SU-DHL-6 (cell line): ENCODE results near the gene ZWILCH.

Source experiments
- H2AFZ ChIP-seq: fragments of 200-600 bp; sonication (generic); 2 replicates; pipeline ENCODE4 v1.6.1; 2014; ENCODE audit warnings: low read depth, mild to moderate bottlenecking, moderate library complexity, mixed read lengths, antibody characterized with exemption, low read length; ENCODE audit not compliant: severe bottlenecking
- H3F3A ChIP-seq: fragments of 200-600 bp; shearing (Covaris generic); 2 replicates; pipeline ENCODE4 v1.6.0; 2016; ENCODE audit warnings: antibody characterized with exemption, mild to moderate bottlenecking; ENCODE audit not compliant: insufficient read depth
- H3K27ac ChIP-seq: fragments of 200-600 bp; sonication (generic); 2 replicates; pipeline ENCODE4 v1.5.1; 2016; ENCODE audit warnings: low read depth, mild to moderate bottlenecking, low read length, moderate library complexity, mixed read lengths
- H3K27me3 ChIP-seq: fragments of 200-600 bp; sonication (generic), shearing (Covaris generic); 2 replicates; pipeline ENCODE4 v1.6.0; 2014; ENCODE audit warnings: mild to moderate bottlenecking, low read length
- H3K36me3 ChIP-seq: fragments of 200-600 bp; sonication (generic); 2 replicates; pipeline ENCODE4 v1.6.1; 2014; ENCODE audit warnings: mild to moderate bottlenecking, low read length, mixed read lengths
- H3K4me2 ChIP-seq: fragments of 300-600, 200-600 bp; shearing (Covaris generic), sonication (generic); 2 replicates; pipeline ENCODE4 v1.6.0; 2014; ENCODE audit warnings: low read length, low read depth, mild to moderate bottlenecking; ENCODE audit not compliant: poor library complexity, severe bottlenecking
- H3K4me3 ChIP-seq: fragments of 200-600 bp; sonication (generic); 2 replicates; pipeline ENCODE4 v1.5.1; 2014; ENCODE audit warnings: antibody characterized with exemption, low read length, mild to moderate bottlenecking, mixed read lengths; ENCODE audit not compliant: insufficient read depth, poor library complexity, severe bottlenecking
- H3K79me2 ChIP-seq: fragments of 200-600 bp; sonication (generic); 2 replicates; pipeline ENCODE4 v1.6.1; 2014; ENCODE audit warnings: mild to moderate bottlenecking, low read length, moderate library complexity; ENCODE audit not compliant: insufficient read depth
- H3K9ac ChIP-seq: fragments of 200-600 bp; sonication (generic); 2 replicates; pipeline ENCODE4 v1.7.0; 2014; ENCODE audit warnings: mild to moderate bottlenecking, low read length
- H3K9me2 ChIP-seq: fragments of 200-600 bp; sonication (generic); replicated peaks from 2 replicates; pipeline ENCODE4 v1.6.1; 2014; ENCODE audit warnings: low read length; ENCODE audit not compliant: insufficient read depth
- H3K9me3 ChIP-seq: fragments of 200-600 bp; sonication (generic); 2 replicates; pipeline ENCODE4 v1.6.1; 2014; ENCODE audit warnings: low read length, mixed read lengths; ENCODE audit not compliant: insufficient read depth
- H4K20me1 ChIP-seq: fragments of 200-600 bp; sonication (generic); 2 replicates; pipeline ENCODE4 v1.6.1; 2014; ENCODE audit warnings: low read depth, mild to moderate bottlenecking, antibody characterized with exemption, low read length, moderate library complexity, mixed read lengths
- CTCF ChIP-seq: fragments of 200-600 bp; sonication (generic); IDR thresholded peaks from one replicate; pipeline ENCODE4 v1.5.1; 2017; ENCODE audit warnings: antibody characterized with exemption, mild to moderate bottlenecking, low read length, moderate library complexity; ENCODE audit not compliant: insufficient read depth, poor library complexity, severe bottlenecking
- EZH2phosphoT487 ChIP-seq: fragments of 200-600 bp; sonication (generic), shearing (Covaris generic); conservative IDR thresholded peaks from 2 replicates; pipeline ENCODE4 v1.6.1; 2018; ENCODE audit warnings: mild to moderate bottlenecking, antibody characterized with exemption, low read length, moderate library complexity, mixed read lengths

The ZWILCH gene

DNA sequence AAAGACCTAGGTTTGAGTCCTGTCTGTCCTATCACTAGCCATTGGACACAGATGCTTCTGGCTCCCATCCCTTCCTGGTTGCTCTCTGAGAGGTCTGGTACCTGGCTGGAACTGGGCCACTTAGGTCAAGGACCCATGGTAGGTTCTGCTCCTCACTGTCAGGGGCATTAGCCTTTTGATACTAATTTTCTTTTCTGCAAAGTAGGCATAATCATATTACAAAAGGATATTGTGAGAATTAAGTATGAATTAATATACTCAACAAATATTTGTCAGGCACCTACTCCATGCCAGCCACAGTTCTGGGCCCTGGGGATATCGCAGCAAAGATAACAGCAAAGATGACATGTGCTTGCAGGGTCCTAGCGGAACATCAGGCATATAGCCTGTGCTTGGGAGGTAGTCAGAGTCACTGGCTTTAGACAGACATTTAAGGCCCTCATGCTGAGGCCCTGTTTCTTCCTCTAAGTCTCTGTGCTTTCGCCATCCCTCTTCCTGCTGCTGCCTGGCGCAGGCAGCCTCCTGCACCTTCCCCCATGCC lies 86.3 kb downstream of the ZWILCH start:
- Histone ChIP-seq H3K9ac (no peak overlapping the region), H3K4me2 (no peak overlapping the region), H3K79me2 (no peaks in the 10 kb centered on the region), H3K27me3 (no peaks in the 10 kb centered on the region), H3K9me2 (no peaks in the 10 kb centered on the region), H3K4me3 (no peak overlapping the region), H2AFZ (no peak overlapping the region), H4K20me1 (no peaks in the 10 kb centered on the region), H3K9me3 (no peaks in the 10 kb centered on the region), H3F3A (no peaks in the 10 kb centered on the region), H3K27ac (no peak overlapping the region), H3K36me3 (no peaks in the 10 kb centered on the region)
- TF ChIP-seq EZH2phosphoT487 (no peak), CTCF (no peak)

DNA sequence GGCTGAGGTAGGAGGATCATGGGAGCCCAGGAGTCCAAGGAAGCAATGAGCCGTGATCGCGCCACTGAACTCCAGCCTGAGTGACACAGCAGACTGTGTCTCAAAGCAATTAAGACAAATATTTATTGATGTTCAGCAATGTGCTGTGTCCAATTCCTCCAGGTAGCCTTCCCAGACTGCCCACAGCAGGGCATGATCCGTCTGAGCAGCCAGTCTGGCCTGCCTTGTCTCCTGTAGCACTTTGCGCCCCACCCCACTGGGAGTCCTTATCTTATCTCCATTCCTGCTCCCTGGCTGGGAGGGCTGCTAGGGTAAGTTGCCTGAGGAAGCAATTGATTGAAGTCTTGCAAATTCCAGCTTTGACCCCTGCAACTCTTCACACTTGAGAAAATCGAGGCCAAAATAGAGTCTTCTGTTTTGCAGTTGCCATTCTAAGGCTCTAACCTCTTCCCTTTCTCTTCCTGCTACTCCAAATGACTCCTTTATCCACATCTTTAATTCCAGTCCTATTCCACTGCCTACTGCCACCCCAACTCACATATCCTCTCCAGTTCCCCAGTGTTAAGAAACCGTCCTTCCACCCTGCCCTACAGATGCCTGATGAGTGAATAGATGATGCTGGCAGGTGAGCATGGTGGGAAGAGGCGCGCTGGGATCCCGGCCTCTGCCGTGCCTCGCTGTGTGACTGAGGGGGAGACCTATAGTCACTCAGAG lies 87.5 kb downstream of the ZWILCH start:
- H3K9me2 ChIP-seq = no peaks in the 10 kb centered on the region
- no peak overlapping the region for H3K4me2 ChIP-seq
- no peaks in the 10 kb centered on the region for H3K79me2 ChIP-seq
- no peaks in the 10 kb centered on the region for H3K36me3 ChIP-seq
- no peaks in the 10 kb centered on the region for H4K20me1 ChIP-seq
- no peak overlapping the region for H3K4me3 ChIP-seq
- no peak for TF ChIP-seq EZH2phosphoT487
- TF ChIP-seq CTCF = no peak
- H3K27me3 ChIP-seq = no peaks in the 10 kb centered on the region
- no peak overlapping the region for H2AFZ ChIP-seq
- no peak overlapping the region for H3K9ac ChIP-seq
- no peaks in the 10 kb centered on the region for H3F3A ChIP-seq
- no peak overlapping the region for H3K27ac ChIP-seq
- H3K9me3 ChIP-seq = no peaks in the 10 kb centered on the region

- Histone ChIP-seq H2AFZ (no peak overlapping the region), H3F3A (no peaks in the 10 kb centered on the region), H3K9ac (no peak overlapping the region), H3K4me2 (no peak overlapping the region), H3K4me3 (no peak overlapping the region), H3K9me3 (no peaks in the 10 kb centered on the region), H3K27me3 (no peaks in the 10 kb centered on the region), H4K20me1 (no peaks in the 10 kb centered on the region), H3K36me3 (no peaks in the 10 kb centered on the region), H3K79me2 (no peaks in the 10 kb centered on the region), H3K9me2 (no peaks in the 10 kb centered on the region), H3K27ac (no peak overlapping the region)
- TF ChIP-seq EZH2phosphoT487 = no peak
- no peak for TF ChIP-seq CTCF
Measured at GRCh38 chr15:66593219-66593780, 88.2 kb downstream of the ZWILCH start.
